Activated T-cell treated with anti-CD3 and anti-CD28 coated beads for 1 hour (primary cell): Measurements from ENCODE around the gene KRTAP19-3.
"Not testable (repeated sequence)": the region's sequence is repeated elsewhere in the genome, so short reads cannot be mapped to it uniquely, and the experiment has no call there.

Source experiments
- DNase-seq: peaks from one replicate; pipeline ENCODE4 v3.0.0-alpha.2; 2020; ENCODE audit warnings: low read depth

KRTAP19-3 gene

DNA sequence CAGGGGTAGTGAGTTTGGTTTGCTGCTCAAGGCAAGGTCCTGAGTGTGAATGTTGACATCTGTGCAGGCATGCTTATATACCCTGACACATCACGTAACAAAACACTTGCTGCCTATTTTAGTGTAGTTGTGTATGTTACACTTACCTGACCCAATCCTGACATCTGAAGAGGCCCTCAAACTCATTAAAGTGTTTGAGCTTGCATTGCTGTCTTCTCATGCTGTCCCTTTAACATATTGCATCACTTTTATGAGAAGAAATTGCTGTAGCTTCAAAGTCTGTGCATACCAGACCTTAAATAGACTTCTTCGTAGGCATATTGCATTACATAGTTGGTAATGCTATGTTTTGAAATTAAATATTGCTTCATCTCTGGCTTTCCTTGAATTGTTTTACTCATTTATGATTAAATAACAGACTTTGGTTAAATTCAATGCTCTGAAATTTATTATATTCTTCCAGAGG is at the start of gene KRTAP19-3:
KRTAP19-3 (minus strand) TSS at position 51 of the 466 bp plus-strand sequence. CDS start 56 bp downstream, outside the sequence.
- no peak for DNase-seq

DNA sequence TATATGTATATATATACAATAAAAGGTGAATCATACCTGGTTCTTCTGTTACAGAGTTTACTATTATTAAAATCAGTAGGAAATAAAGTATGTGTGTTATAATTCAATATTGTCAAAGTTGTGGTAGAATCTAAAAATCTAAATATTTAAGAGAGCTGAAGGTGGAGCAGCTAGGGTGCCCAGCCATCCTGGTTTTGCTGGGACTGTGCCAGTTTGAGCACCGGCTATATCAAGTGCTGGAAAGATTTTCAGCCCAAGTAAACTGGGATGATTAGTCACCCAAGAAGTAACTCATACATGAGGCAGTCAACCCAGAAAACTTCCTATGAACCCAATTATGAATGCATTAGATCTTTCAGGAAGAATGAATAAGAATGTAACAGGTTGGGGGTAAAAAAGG is 27.1 kb upstream of the KRTAP19-3 start:
- DNase-seq: no peak

DNA sequence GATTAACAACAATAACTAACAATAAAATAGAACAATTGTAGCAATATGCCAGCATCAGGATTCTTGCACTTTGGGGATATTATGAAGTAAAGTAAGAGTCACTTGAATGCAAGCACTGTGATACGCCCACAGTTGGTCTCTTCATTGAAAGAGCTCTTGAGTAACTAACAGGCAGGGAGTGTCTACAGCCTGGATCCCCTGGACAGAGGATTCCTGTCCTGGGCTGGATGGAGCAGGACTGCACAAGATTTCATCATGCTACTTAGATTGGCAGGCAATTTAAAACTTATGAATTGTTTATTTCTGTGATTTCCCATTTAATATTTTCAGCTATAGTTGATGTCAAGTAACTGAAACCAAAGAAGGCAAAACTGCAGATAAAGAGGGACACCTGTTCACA is 23.9 kb upstream of the KRTAP19-3 start:
- no peak for DNase-seq

DNA sequence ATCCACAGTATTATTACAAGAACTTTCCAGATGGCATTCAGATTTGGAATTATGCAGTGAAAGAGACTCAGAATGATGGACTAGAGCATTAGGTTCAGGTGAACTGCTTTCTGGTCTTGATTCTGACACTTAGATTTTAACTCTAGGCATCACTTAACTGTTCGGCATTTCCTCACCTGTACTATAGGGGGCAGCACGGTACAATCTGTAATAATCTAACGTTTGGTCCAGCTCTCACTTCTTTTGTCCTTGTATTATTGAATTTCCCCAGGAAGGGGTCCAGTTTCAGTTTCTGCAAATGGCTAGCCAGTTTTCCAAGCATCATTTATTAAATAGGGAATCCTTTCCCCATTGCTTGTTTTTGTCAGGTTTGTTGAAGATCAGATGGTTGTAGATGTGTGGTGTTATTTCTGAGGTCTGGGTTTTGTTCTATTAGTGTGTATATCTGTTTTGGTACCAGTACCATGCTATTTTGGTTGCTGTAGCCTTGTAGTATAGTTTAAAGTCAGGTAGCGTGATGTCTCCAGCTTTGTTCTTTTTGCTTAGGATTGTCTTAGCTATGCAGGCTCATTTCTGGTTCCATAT is 13.9 kb upstream of the KRTAP19-3 start:
- DNase-seq: not testable (repeated sequence)

DNA sequence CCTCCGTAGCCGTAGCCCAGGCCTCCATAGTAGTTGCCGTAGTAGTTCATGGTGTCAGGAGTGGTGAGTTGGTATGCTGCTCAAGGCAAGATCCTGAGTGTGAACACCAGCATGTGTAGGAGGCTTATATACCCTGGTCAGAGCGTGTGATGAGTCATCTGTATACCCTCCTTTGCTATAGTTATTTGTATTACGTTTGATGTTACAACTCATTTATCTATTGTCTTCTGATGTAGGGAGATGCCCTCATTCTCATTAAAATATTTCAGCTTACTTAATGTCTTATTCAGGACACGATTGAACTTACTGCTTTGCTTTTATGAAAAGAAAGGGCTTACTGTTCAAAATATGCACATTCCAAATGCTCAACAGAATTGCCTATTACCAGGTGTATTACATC is 10.2 kb upstream of the KRTAP19-3 start, which contains the start of gene KRTAP19-5:
KRTAP19-5 (minus strand) TSS at position 101 of the 400 bp plus-strand sequence; CDS start at position 50, 51 bp downstream.
- no peak for DNase-seq

DNA sequence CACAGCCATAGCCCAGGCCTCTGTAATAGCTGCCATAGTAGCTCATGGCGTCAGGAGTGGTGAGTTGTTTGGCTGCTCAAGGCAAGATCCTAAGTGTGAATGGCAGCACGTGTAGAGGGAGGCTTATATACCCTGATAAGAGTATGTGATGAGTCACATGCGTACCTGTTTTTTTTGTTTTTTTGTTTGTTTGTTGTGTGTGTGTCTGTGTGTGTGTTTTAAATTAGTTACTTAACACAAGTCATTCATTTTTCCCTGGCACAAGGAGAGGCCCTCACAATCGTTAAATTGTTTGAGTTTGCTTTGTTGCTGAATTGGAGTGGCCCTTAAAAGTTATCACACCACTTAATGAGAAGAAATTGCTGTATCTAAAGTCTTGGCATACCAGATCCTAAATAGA is 5.3 kb upstream of the KRTAP19-3 start, which contains the start of gene KRTAP19-4:
KRTAP19-4 (minus strand) TSS at position 101 of the 400 bp plus-strand sequence; CDS start at position 46, 55 bp downstream.
- DNase-seq: no peak

DNA sequence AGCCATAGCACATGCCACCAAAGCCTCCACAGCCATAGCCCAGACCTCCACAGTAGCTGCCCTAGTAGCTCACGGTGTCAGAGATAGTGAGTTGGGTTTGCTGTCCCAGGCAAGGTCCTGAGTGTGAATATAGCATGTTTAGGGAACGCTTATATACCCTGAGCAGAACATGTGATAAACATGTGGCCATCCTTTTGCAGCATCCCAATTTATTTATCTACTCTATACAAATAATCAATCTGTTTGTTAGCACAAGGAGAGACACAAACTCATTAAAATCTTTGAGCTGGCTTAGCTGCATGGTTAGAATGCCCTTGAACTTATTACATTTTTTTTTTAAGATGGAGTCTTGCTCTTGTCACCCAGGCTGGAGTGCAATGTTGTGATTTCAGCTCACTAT is 4.5 kb downstream of the KRTAP19-3 start, which contains the start of gene KRTAP19-2:
KRTAP19-2 (minus strand) TSS at position 101 of the 400 bp plus-strand sequence; CDS start at position 13, 88 bp downstream.
- DNase-seq: no peak

DNA sequence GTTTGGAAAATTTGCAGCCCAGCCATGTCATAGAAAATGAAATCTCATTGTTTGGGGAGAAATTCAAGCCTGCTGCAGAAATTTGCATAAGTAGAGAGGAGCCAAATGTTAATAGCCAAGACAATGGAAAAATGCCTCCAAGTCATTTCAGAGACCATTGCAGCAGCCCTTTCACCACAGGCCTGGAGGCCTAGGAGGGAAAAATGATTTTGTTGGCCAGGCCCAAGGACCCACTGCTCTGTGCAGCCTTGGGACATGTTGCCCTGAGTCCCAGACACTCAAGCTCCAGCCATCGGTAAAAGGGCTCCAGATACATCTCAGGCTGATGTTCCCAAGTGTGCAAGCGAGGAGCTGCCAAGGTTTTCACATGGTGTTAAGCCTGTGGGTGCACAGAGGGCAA is 5.6 kb downstream of the KRTAP19-3 start:
- DNase-seq: no peak

DNA sequence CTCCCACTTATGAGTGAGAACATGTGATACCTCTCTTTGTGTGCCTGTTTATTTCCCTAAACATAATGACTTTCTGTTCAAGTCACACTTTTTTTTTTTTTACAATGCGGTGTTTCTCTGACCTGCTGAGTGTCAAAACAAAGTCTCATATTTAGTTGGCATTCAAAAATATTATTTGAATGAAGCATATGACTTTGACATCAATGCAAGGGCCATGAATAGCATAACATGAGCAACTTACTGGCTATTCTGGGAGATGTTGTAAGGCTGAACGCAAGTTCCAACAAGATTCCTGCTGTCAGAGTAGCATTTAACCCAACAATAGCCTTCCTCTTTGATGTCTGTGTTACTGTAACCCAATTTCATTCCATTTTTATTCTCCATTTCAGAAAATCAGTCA is 9.7 kb downstream of the KRTAP19-3 start:
- no peak for DNase-seq

DNA sequence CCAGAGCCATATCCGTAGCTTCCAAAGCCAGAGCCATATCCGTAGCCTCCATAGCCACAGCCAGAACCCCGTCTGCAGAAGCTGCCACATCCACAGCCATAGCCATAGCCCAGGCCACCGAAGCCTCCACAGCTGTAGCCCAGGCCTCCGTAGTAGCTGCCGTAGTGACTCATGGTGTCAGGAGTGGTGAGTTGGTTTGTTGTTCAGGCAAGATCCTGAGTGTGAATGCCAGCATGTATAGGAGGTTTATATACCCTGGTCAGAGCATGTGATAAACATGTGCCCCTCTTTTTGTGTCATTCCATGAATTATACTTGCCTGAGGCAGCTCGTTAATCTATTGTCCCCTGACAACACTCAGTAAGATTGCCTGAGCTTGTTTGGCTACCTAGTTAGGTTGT is 11.7 kb downstream of the KRTAP19-3 start, which contains the start of gene KRTAP19-1:
KRTAP19-1 (minus strand) TSS at position 223 of the 400 bp plus-strand sequence; CDS start at position 173, 50 bp downstream.
- DNase-seq: no peak

DNA sequence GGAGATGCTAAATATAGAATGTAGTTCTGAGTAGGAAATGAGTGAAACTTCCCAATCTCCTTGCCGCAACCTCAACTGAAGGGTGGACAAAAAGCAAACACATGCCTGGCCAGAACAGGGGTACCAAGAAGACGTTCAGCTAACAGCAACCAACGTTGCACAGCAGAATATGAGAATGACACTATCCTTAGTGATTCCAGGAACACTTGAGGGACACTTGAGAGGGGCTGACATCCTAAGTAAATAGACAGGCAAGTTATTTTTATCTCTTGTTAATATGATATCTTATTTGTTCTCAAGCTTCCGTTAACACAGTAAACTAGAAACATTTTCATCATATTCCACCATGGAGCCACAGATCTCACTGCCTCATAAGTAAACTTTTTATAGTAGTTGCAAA is 12.6 kb downstream of the KRTAP19-3 start:
- DNase-seq: no peak

DNA sequence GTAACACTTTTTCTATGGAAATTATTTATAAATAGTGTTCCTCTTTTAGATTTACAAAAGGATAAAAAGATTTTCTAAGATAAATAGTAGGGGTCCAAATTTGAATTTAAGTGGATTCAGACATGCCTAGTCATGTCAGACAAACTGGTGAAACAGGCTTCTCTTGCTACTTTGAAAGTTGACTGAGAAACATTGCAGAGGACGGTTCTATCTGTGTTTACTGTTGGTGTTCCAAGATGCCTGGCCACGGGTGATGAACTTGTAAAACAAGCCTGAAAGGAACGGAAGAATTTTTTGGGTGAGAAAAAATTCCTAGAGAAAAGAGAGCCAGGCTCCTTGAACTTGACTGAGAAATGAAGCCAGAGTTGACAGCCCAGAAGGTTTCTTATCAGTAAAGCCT is 13.8 kb downstream of the KRTAP19-3 start:
- DNase-seq: no peak

DNA sequence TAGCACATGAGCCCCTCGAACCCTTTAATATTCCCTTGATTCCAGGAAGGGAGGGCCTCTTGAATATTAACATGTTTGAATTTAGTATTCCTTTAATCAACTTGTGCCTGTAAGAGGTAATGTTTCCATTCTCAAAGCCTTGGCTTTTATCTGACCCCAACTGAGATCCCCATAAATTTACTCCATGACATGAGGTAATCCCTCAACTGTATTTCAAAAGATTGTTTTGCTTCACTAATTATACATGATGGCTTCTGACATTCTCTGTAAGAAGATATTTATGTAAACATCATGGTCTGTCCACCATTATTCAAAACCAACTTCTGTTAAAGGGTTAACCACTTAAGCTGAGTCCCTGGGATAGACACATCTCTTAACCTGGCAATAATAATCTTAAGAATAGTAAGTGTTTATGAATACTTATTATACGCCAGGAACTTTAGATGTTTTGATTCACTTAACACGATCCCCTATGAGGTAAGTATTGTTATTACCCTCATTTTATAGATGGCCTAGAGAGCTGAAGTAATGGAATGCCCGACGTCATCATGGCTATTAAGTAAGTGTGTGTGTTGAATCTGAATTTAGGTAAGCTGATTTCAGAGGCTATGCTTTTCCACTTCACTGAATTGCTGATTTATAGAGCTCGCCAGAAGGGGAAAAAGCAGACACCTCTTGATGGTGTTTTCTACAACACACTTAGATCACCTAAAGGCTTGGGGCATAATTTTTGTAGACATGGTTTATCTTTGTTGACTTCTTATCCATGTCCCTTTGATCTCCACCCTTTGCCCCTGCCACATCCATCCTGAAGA is 22.7 kb downstream of the KRTAP19-3 start:
- DNase-seq: no peak

DNA sequence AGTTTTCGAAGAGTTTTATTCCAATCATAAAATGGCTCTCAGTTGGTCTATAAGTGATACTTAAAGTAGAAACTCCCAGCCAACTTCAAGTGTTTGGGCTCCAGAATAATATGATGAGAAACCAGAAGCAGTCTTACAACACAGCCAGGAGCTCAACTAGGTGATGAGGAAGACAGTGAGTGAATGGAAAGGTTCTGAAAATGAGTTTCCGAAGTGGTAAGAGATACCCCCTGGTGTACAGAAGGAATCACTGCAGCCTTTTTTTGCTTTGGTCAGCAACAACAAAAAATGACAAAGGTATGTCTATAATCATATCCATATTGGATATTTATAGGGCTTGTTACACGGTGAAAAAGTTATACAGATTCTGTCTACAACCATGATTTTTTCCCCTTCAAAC is 28.1 kb downstream of the KRTAP19-3 start:
- DNase-seq: no peak

DNA sequence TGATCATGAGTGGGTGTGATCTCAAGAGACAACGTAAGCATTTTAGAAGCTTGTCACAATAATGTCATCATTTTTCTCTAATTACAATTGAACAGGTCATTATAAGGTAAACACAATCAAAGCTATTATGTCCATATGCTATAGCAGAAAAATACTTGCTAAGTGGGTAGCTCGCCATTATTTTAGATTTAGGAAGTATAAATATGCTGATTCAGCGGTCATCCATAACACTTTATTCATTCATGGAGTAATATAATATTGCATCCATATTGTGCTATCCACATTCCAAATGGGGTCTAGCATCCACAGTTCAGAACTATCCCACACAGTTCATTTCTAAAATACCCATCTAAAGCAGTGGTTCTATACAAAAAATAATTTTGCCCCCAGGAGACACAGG is 43.3 kb downstream of the KRTAP19-3 start:
- DNase-seq: no peak

DNA sequence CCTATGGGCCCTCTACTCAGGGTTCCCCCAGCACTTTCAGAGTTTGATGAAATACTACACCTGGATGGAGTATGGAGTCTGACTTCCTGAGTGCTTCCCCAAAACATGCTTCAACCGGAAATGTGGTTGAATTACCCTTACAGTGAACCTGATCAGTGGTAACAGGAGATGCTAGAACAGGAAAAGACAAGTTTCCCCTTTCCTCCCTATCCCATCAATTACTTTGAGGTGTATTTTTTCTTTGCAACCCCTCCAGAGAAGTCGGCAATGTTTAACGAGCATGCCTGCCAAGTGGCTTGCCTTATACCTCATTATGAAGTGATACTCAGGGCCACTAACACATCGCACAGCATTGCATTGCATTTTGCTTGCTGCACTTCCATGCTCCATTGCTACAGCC is 44.8 kb downstream of the KRTAP19-3 start:
- DNase-seq: no peak

DNA sequence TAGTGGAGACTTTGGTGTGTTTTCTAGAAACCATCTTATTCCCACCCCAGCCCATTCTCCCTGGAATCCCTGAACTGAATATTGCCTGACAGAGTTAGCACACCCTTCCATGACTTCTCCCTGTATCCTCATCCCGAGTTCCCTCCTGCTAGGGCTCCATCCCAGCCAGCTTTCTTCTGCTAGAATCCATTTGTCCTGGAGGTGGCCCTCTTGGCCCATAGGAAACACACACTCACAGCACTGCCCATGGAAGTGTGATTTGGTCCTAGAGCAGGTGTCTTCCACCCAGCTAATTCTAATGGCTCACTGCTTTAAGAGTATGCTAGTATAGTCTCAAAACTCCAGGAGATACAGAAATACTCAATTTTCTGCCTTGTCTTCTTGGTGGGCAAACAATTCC is 47.6 kb downstream of the KRTAP19-3 start:
- DNase-seq: no peak

DNA sequence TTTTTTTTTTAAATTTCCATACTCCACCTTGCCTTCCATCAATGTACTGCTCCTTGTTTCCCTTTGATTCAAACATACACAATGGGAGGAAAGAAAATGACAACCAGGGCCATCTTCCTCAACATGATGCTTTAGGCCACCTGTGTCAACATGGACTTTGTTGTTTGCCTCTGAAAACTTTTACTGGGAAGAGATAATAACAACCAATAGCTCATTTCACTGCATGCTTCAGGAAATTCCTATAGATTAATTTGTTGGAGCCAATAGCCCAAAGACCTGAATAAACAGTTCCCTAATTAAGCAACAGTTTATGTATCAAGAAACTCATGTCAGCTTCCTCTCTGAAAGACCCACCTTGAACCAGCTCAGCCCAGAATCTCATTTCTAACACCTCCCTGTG is 48.6 kb downstream of the KRTAP19-3 start:
- no peak for DNase-seq
